ENCODE data around the gene CD99.
"Not testable (repeated sequence)": the region's sequence is repeated elsewhere in the genome, so short reads cannot be mapped to it uniquely, and the experiment has no call there.

Gene CD99

GRCh38 chrX:2690856-2691542, at the start of gene CD99:
Gene CD99 (plus strand): TSS chrX:2691295. CDS start chrX:2691361, 66 bp downstream.
- DNase-seq: peak; percentile 96

GRCh38 chrX:2642146-2642545, 48.9 kb upstream of the CD99 start:
- DNase-seq: no peak

GRCh38 chrX:2642791-2643190, 48.3 kb upstream of the CD99 start:
- DNase-seq: no peak

GRCh38 chrX:2643880-2644279, 47.2 kb upstream of the CD99 start:
- no peak for DNase-seq

GRCh38 chrX:2645563-2645962, 45.5 kb upstream of the CD99 start:
- no peak for DNase-seq

- no peak for DNase-seq
Observed at GRCh38 chrX:2647627-2648026, 43.5 kb upstream of the CD99 start.

GRCh38 chrX:2650037-2650436, 41.1 kb upstream of the CD99 start:
- DNase-seq: no peak

- DNase-seq: no peak
Observed at GRCh38 chrX:2650865-2651264, 40.2 kb upstream of the CD99 start.

GRCh38 chrX:2652106-2652505, 39.0 kb upstream of the CD99 start:
- DNase-seq: no peak

GRCh38 chrX:2654436-2655340, 36.4 kb upstream of the CD99 start:
- DNase-seq: no peak

GRCh38 chrX:2656257-2656836, 34.7 kb upstream of the CD99 start:
- DNase-seq: no peak

- DNase-seq: no peak
Observed at GRCh38 chrX:2657532-2658113, 33.5 kb upstream of the CD99 start.

GRCh38 chrX:2658585-2659292, 32.4 kb upstream of the CD99 start:
- DNase-seq: no peak

- no peak for DNase-seq
Observed at GRCh38 chrX:2662586-2662985, 28.5 kb upstream of the CD99 start.

GRCh38 chrX:2664502-2664901, 26.6 kb upstream of the CD99 start:
- DNase-seq: peak; percentile 54

- no peak for DNase-seq
Observed at GRCh38 chrX:2665387-2666304, 25.4 kb upstream of the CD99 start.

GRCh38 chrX:2666491-2666890, 24.6 kb upstream of the CD99 start:
- DNase-seq: no peak

- no peak for DNase-seq
Observed at GRCh38 chrX:2670978-2671377, 20.1 kb upstream of the CD99 start.

GRCh38 chrX:2672084-2672483, 19.0 kb upstream of the CD99 start:
- DNase-seq: no peak

- DNase-seq: no peak
Observed at GRCh38 chrX:2673611-2674010, 17.5 kb upstream of the CD99 start.

GRCh38 chrX:2675657-2676200, 15.4 kb upstream of the CD99 start:
- DNase-seq: not testable (repeated sequence)

Measured in right forelimb (tissue), 1 donor.